Measurements from ENCODE around the gene LAMA2. TPM values are rescaled to one million over a fixed set of nuclear protein-coding genes. Genes with fewer than 3 reads are reported as not detected.

The LAMA2 gene
- total and polyA plus RNA-seq, 8 donors: 3.4 to 110 (median 31.6) TPM

GRCh38 chr6:129519750-129520149 is 636.8 kb downstream of the LAMA2 start:
- intact Hi-C loops (cut with DNase I; ENCODE audit: low total_unique reads): no loop called here
- no peak for DNase-seq
- Histone ChIP-seq H3K27ac (no peak overlapping the region), H3K27me3 (no peaks in the 10 kb centered on the region), H3K36me3 (peaks cover 0 to 33% (median 25%) of the 10 kb centered on the region in 4 donors), H3K4me1 (no peaks in the 10 kb centered on the region), H3K4me3 (no peak overlapping the region), H3K9me3 (no peaks in the 10 kb centered on the region)
- TF ChIP-seq POLR2AphosphoS5 (IDR thresholded peaks at IDR 0.05) (no peak), EP300 (IDR thresholded peaks at IDR 0.05) (no peak), CTCF (IDR thresholded peaks at IDR 0.05) (no peak), POLR2A (IDR thresholded peaks at IDR 0.05) (no peak)
- 89 to 100% (median 93%) methylated on average over 2 of the region's 2 CpGs for WGBS, 5 donors

- Histone ChIP-seq H3K27ac (no peak overlapping the region), H3K4me1 (no peaks in the 10 kb centered on the region), H3K4me3 (no peak overlapping the region), H3K9me3 (no peaks in the 10 kb centered on the region), H3K27me3 (no peaks in the 10 kb centered on the region), H3K36me3 (peaks cover 0 to 12% (median 8%) of the 10 kb centered on the region in 4 donors)
- 47 to 50% (median 48%) methylated on average over 2 of the region's 2 CpGs for WGBS, 5 donors
- intact Hi-C loops (cut with DNase I; ENCODE audit: low total_unique reads): no loop called here
- no peak for DNase-seq
- no peak for TF ChIP-seq POLR2A (IDR thresholded peaks at IDR 0.05)
- no peak for TF ChIP-seq POLR2AphosphoS5 (IDR thresholded peaks at IDR 0.05)
- no peak for TF ChIP-seq EP300 (IDR thresholded peaks at IDR 0.05)
- TF ChIP-seq CTCF (IDR thresholded peaks at IDR 0.05): no peak
Observed at GRCh38 chr6:129521946-129522345, 639.0 kb downstream of the LAMA2 start.

GRCh38 chr6:129523816-129524215 is 640.9 kb downstream of the LAMA2 start:
- no peak for TF ChIP-seq POLR2AphosphoS5 (IDR thresholded peaks at IDR 0.05)
- TF ChIP-seq CTCF (IDR thresholded peaks at IDR 0.05): no peak
- TF ChIP-seq POLR2A (IDR thresholded peaks at IDR 0.05): no peak
- TF ChIP-seq EP300 (IDR thresholded peaks at IDR 0.05): no peak
- Histone ChIP-seq H3K27me3 (no peaks in the 10 kb centered on the region), H3K9me3 (no peaks in the 10 kb centered on the region), H3K27ac (no peak overlapping the region), H3K4me1 (no peaks in the 10 kb centered on the region), H3K36me3 (peaks cover 0 to 6% (median 0%) of the 10 kb centered on the region in 4 donors), H3K4me3 (no peak overlapping the region)
- DNase-seq: no peak
- intact Hi-C loops (cut with DNase I; ENCODE audit: low total_unique reads): no loop called here
- 51 to 69% (median 56%) methylated on average over 4 of the region's 4 CpGs for WGBS, 5 donors

GRCh38 chr6:129525055-129525454 is 642.1 kb downstream of the LAMA2 start:
- Histone ChIP-seq H3K9me3 (no peaks in the 10 kb centered on the region), H3K36me3 (peaks cover 0 to 6% (median 0%) of the 10 kb centered on the region in 4 donors), H3K4me1 (no peaks in the 10 kb centered on the region), H3K27ac (no peak overlapping the region), H3K4me3 (no peak overlapping the region), H3K27me3 (no peaks in the 10 kb centered on the region)
- no peak for TF ChIP-seq CTCF (IDR thresholded peaks at IDR 0.05)
- no peak for DNase-seq
- intact Hi-C loops (cut with DNase I; ENCODE audit: low total_unique reads): no loop called here
- 77 to 89% (median 83%) methylated on average over 1 of the region's 1 CpG for WGBS, 5 donors

Data from stomach (tissue), 9 donors.